HCT116 (cell line): ENCODE results near the gene SDK2. TPM values are rescaled to one million over a fixed set of nuclear protein-coding genes. Genes with fewer than 3 reads are reported as not detected.

Experiments used
- ATAC-seq: fragments of 200-7000 bp; cut with Tn5 transposase; 2 replicates; pipeline ENCODE4 v1.9.1; 2020; ENCODE audit warnings: mild to moderate bottlenecking, moderate library complexity
- BruUV-seq: library from RNA; stranded (reverse); fragments of 400-500 nt; replicated peaks from 2 replicates; lab custom pipeline; 2021; lab: Mats Ljungman, UMichigan
- CTCF ChIA-PET: fragments of 300-600 bp; sonication (Branson Sonifier 250); formaldehyde crosslinking; loops from one replicate; lab custom pipeline; 2021; ENCODE audit warnings: antibody characterized with exemption; lab: Charles Lee
- POLR2A ChIA-PET: fragments of 300-600, 350-600 bp; sonication (Branson Sonifier 250); formaldehyde crosslinking; loops from one replicate; lab custom pipeline; 2021; ENCODE audit warnings: antibody characterized with exemption; lab: Charles Lee
- RAD21 ChIA-PET, 2 experiments: fragments of 300-600 bp; sonication (Branson Sonifier 250); formaldehyde crosslinking; loops; one replicate each; lab custom pipeline; 2023; ENCODE audit warnings: low total read pairs in 2 of 2; ENCODE audit not compliant: uncharacterized antibody in 2 of 2, unreplicated experiment in 2 of 2, low non-redundant PET in 1 of 2; lab: Charles Lee
- DNase-seq: peaks from one replicate; pipeline ENCODE4 v3.0.0-alpha.2; 2010; ENCODE audit warnings: low read depth, low spot score
- H2AFZ ChIP-seq: fragments of 200-600 bp; shearing (Covaris generic), sonication (generic); 2 replicates; pipeline ENCODE4 v1.6.1; 2017; ENCODE audit warnings: low read depth, mixed run types, mixed read lengths, antibody characterized with exemption, low read length; ENCODE audit not compliant: poor library complexity, severe bottlenecking
- H3K27ac ChIP-seq: 2 replicates; pipeline ENCODE4 v1.5.1; 2012; ENCODE audit warnings: low read depth, low read length
- H3K27me3 ChIP-seq: fragments of 200-600 bp; sonication (generic); 2 replicates; pipeline ENCODE4 v1.6.1; 2016; ENCODE audit warnings: mixed run types, low read length, mixed read lengths; ENCODE audit not compliant: insufficient read depth
- H3K36me3 ChIP-seq, 2 experiments: fragments of 200-500 bp in 1 of 2; fragments of 200-600 bp in 1 of 2; sonication (Bioruptor generic) in 1 of 2; sonication (generic) in 1 of 2; 2 replicates each; pipeline versions ENCODE4 v1.5.1 to v1.6.1; 2014 to 2016; ENCODE audit warnings: low read length in 2 of 2, inconsistent platforms in 1 of 2, mixed read lengths in 1 of 2, mixed run types in 1 of 2; ENCODE audit not compliant: insufficient read depth in 2 of 2, control insufficient read depth in 1 of 2
- H3K4me1 ChIP-seq, 2 experiments: fragments of 200-600 bp in 1 of 2; sonication (generic) in 1 of 2; 2 replicates each; pipeline versions ENCODE4 v1.5.1 to v1.6.1; 2012 to 2017; ENCODE audit warnings: low read length in 2 of 2, inconsistent platforms in 1 of 2, mild to moderate bottlenecking in 1 of 2, mixed read lengths in 1 of 2, mixed run types in 1 of 2, moderate library complexity in 1 of 2; ENCODE audit not compliant: insufficient read depth in 2 of 2, control insufficient read depth in 1 of 2
- H3K4me2 ChIP-seq: fragments of 200-600 bp; sonication (generic); 2 replicates; pipeline ENCODE4 v1.6.1; 2017; ENCODE audit warnings: mixed run types, low read length, mixed read lengths
- H3K4me3 ChIP-seq, 2 experiments: fragments of 200-600 bp in 1 of 2; sonication (generic) in 1 of 2; replicated peaks in 1 of 2; 2 replicates each; pipeline ENCODE4 v1.5.1; 2011 to 2016; ENCODE audit warnings: low read length in 2 of 2, control low read depth in 1 of 2, low read depth in 1 of 2, mild to moderate bottlenecking in 1 of 2, mixed read lengths in 1 of 2, mixed run types in 1 of 2
- H3K79me2 ChIP-seq: fragments of 200-600 bp; sonication (generic); 2 replicates; pipeline ENCODE4 v1.6.1; 2017; ENCODE audit warnings: mild to moderate bottlenecking, mixed run types, low read length, moderate library complexity, mixed read lengths; ENCODE audit not compliant: insufficient read depth
- H3K9ac ChIP-seq: fragments of 200-600 bp; sonication (generic); 2 replicates; pipeline ENCODE4 v1.6.1; 2016; ENCODE audit warnings: low read length, mixed read lengths
- H3K9me2 ChIP-seq: fragments of 200-600 bp; sonication (generic), shearing (Covaris generic); 2 replicates; pipeline ENCODE4 v1.6.1; 2017; ENCODE audit warnings: mixed run types, mild to moderate bottlenecking, moderate library complexity; ENCODE audit not compliant: insufficient read depth
- H3K9me3 ChIP-seq, 2 experiments: fragments of 200-500 bp in 1 of 2; fragments of 200-600 bp in 1 of 2; sonication (Bioruptor generic) in 1 of 2; sonication (generic) in 1 of 2; 2 replicates each; pipeline ENCODE4 v1.6.1; 2014 to 2017; ENCODE audit warnings: low read length in 2 of 2, mixed read lengths in 2 of 2, inconsistent platforms in 1 of 2, low read depth in 1 of 2, mild to moderate bottlenecking in 1 of 2, mixed run types in 1 of 2, moderate library complexity in 1 of 2; ENCODE audit not compliant: control insufficient read depth in 1 of 2, insufficient read depth in 1 of 2
- H4K20me1 ChIP-seq: fragments of 200-600 bp; sonication (generic), shearing (Covaris generic); 2 replicates; pipeline ENCODE4 v1.6.1; 2017; ENCODE audit warnings: mixed run types, mild to moderate bottlenecking, moderate library complexity; ENCODE audit not compliant: insufficient read depth
- EGR1 ChIP-seq: IDR thresholded peaks from 2 replicates; pipeline ENCODE4 v1.6.1; 2012; ENCODE audit warnings: low read depth
- ELF1 ChIP-seq: IDR thresholded peaks from 2 replicates; pipeline ENCODE4 v1.6.1; 2012; ENCODE audit warnings: low read depth, borderline replicate concordance
- EZH2 ChIP-seq: fragments of 200-600 bp; sonication (generic); IDR thresholded peaks from 2 replicates; pipeline ENCODE4 v1.6.1; 2017; ENCODE audit warnings: antibody characterized with exemption, mixed run types
- MAX ChIP-seq: IDR thresholded peaks from 2 replicates; pipeline ENCODE4 v1.6.1; 2012
- POLR2A ChIP-seq: IDR thresholded peaks from 2 replicates; pipeline ENCODE4 v1.7.0; 2011; ENCODE audit warnings: borderline replicate concordance; ENCODE audit not compliant: insufficient read depth, insufficient read length; ENCODE audit errors: extremely low read depth
- POLR2AphosphoS5 ChIP-seq: IDR thresholded peaks from 2 replicates; pipeline ENCODE4 v1.6.1; 2011; ENCODE audit warnings: mild to moderate bottlenecking, low read depth, low read length, moderate library complexity
- RAD21 ChIP-seq: IDR thresholded peaks from 2 replicates; pipeline ENCODE4 v1.6.1; 2012; ENCODE audit warnings: low read depth, mild to moderate bottlenecking
- REST ChIP-seq: IDR thresholded peaks from 2 replicates; pipeline ENCODE4 v1.6.1; 2012; ENCODE audit warnings: low read depth
- SIN3A ChIP-seq: IDR thresholded peaks from 2 replicates; pipeline ENCODE4 v1.6.1; 2012; ENCODE audit warnings: low read depth
- SP1 ChIP-seq: IDR thresholded peaks from 2 replicates; pipeline ENCODE4 v1.6.1; 2012; ENCODE audit warnings: low read depth
- SRF ChIP-seq: IDR thresholded peaks from 2 replicates; pipeline ENCODE4 v1.6.1; 2012; ENCODE audit warnings: low read depth
- TCF7L2 ChIP-seq: IDR thresholded peaks from 2 replicates; pipeline ENCODE4 v1.7.0; 2011; ENCODE audit warnings: borderline replicate concordance, inconsistent platforms; ENCODE audit not compliant: insufficient read depth, insufficient read length; ENCODE audit errors: extremely low read depth
- YY1 ChIP-seq: IDR thresholded peaks from 2 replicates; pipeline ENCODE4 v1.6.1; 2011; ENCODE audit warnings: low read length, low read depth, moderate library complexity, mild to moderate bottlenecking; ENCODE audit not compliant: insufficient replicate concordance; ENCODE audit errors: extremely low read depth
- ZFX ChIP-seq: fragments of 450-650 bp; IDR thresholded peaks from 2 replicates; pipeline ENCODE4 v1.6.1; 2017
- ZNF274 ChIP-seq: fragments of 200-500 bp; sonication (Bioruptor generic); IDR thresholded peaks from 2 replicates; pipeline ENCODE4 v1.6.1; 2014; ENCODE audit warnings: mild to moderate bottlenecking, low read depth, low read length, inconsistent platforms
- intact Hi-C: fragments of 100-400 bp; cut with micrococcal nuclease; formaldehyde crosslinking; loops from 2 replicates; pipeline ENCODE4 v1.10.0; 2022
- total RNA-seq: library from RNA; stranded (reverse); gene quantifications from one replicate; pipeline ENCODE4 v1.2.1, GENCODE V29; 2021; ENCODE audit not compliant: unreplicated experiment
- TF ChIP-seq, protein P1 (sequence below), 3 experiments: fragments of 200-600 bp in 1 of 3; sonication (generic) in 1 of 3; IDR thresholded peaks in 2 of 3; conservative IDR thresholded peaks in 1 of 3; 2 replicates each; pipeline ENCODE4 v1.5.1; 2012 to 2017; ENCODE audit warnings: low read depth in 2 of 3, low read length in 2 of 3, antibody characterized with exemption in 1 of 3, borderline replicate concordance in 1 of 3, control low read depth in 1 of 3, mild to moderate bottlenecking in 1 of 3, mixed read lengths in 1 of 3, mixed run types in 1 of 3, moderate library complexity in 1 of 3; ENCODE audit not compliant: insufficient read depth in 1 of 3
- TF ChIP-seq, protein P2 (sequence below): IDR thresholded peaks from 2 replicates; pipeline ENCODE4 v1.6.1; 2012

Gene SDK2
- total RNA-seq, 1 experiment from 2014 or later, result 0.10 TPM

- no peak overlapping the region for H3K27ac ChIP-seq
- CTCF ChIA-PET, result no interaction called here
- no peak overlapping the region for H3K9ac ChIP-seq
- no peaks in the 10 kb centered on the region for H3K27me3 ChIP-seq
- H2AFZ ChIP-seq, result no peak overlapping the region
- RAD21 ChIA-PET, result no interaction called here
- H3K9me2 ChIP-seq, result no peaks in the 10 kb centered on the region
- BruUV-seq, result no TSS peak
- no peaks in the 10 kb centered on the region for H4K20me1 ChIP-seq
- DNase-seq (no peak), ATAC-seq (no peak)
- intact Hi-C loops, result no loop called here
- H3K4me1 ChIP-seq, result peaks cover 21 to 37% of the 10 kb centered on the region in 2 experiments
- H3K79me2 ChIP-seq, result peaks cover 28% of the 10 kb centered on the region
- no peak overlapping the region for H3K4me3 ChIP-seq
- TF ChIP-seq ZNF274 (no peak), ELF1 (no peak), RAD21 (no peak), POLR2AphosphoS5 (no peak), TCF7L2 (no peak), MAX (no peak), SRF (no peak), YY1 (no peak), ZFX (no peak), POLR2A (no peak), REST (no peak), EZH2 (no peak), EGR1 (no peak), SP1 (no peak), SIN3A (no peak)
- TF ChIP-seq, protein P1, sequence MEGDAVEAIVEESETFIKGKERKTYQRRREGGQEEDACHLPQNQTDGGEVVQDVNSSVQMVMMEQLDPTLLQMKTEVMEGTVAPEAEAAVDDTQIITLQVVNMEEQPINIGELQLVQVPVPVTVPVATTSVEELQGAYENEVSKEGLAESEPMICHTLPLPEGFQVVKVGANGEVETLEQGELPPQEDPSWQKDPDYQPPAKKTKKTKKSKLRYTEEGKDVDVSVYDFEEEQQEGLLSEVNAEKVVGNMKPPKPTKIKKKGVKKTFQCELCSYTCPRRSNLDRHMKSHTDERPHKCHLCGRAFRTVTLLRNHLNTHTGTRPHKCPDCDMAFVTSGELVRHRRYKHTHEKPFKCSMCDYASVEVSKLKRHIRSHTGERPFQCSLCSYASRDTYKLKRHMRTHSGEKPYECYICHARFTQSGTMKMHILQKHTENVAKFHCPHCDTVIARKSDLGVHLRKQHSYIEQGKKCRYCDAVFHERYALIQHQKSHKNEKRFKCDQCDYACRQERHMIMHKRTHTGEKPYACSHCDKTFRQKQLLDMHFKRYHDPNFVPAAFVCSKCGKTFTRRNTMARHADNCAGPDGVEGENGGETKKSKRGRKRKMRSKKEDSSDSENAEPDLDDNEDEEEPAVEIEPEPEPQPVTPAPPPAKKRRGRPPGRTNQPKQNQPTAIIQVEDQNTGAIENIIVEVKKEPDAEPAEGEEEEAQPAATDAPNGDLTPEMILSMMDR (IDR thresholded peaks at IDR 0.05 in 2 of 3, conservative IDR thresholded peaks at IDR 0.05 in 1 of 3; ENCODE audit: borderline replicate concordance in 1 of 3, insufficient read depth in 1 of 3, low read depth in 2 of 3, low read length in 2 of 3), result no peak
- TF ChIP-seq, protein P2, sequence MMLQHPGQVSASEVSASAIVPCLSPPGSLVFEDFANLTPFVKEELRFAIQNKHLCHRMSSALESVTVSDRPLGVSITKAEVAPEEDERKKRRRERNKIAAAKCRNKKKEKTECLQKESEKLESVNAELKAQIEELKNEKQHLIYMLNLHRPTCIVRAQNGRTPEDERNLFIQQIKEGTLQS, result no peak
- POLR2A ChIA-PET, result interaction anchor here (0.6 to 1.7 kb wide), 2 partner anchors 18 to 22 kb away, joined by 4 to 5 read pairs; no protein-coding TSS in a partner anchor
- H3K4me2 ChIP-seq, result no peak overlapping the region
- H3K9me3 ChIP-seq, result no peaks in the 10 kb centered on the region
- no peaks in the 10 kb centered on the region for H3K36me3 ChIP-seq
These were observed 330.6 kb downstream of the SDK2 start for GRCh38 chr17:73313526-73314127.
